ENCODE measurements around the gene ZSWIM3. TPM values are rescaled to one million over a fixed set of nuclear protein-coding genes. Genes with fewer than 3 reads are reported as not detected.

ZSWIM3 gene
- total and polyA plus RNA-seq, 2 of the 13 experiments (the other 11 are each of a cell fraction or from before 2014, with no cell fraction given), result 5.2 to 5.8 TPM

DNA sequence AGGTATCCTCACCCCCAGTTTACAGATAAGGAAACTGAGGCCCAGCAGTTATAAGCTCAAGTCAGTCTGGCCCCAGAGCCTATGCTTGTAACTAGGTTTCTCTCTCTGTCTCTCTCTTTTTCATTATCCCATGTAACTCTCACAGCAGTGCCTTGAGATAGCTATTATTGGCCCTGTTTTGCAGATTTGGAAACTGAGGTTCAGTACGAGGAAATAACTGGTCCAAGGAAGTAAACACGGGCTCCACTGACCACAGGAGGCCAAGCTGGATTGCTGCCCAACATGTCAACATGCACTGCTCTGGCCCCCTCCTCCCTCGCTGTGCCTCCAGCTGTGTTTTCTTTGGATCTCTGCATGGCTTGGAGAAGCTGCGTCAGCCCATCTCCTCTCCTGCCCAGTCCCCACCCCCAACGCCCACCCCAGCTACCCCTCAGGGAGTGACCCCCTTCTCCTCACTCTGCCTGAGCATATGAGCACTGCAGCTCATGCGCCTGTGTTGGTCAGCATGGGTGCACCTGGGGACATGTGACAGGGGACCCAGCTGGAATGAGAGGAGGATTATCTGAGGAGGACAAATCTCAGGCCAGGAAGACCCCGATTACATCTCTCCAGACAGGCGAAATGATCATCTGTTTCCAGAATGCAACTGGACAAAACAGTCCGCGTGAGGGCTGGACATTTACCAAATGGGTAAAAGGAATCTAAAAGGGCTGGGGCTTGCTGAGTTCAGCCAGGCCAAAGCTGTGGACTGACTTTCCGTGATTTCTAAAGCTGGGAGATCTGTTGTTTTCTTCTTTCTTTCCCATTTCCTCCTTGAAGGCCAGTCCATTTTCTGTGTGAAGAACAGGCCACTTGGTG is 62.4 kb downstream of the ZSWIM3 start (continued):
- TF ChIP-seq, protein P1, sequence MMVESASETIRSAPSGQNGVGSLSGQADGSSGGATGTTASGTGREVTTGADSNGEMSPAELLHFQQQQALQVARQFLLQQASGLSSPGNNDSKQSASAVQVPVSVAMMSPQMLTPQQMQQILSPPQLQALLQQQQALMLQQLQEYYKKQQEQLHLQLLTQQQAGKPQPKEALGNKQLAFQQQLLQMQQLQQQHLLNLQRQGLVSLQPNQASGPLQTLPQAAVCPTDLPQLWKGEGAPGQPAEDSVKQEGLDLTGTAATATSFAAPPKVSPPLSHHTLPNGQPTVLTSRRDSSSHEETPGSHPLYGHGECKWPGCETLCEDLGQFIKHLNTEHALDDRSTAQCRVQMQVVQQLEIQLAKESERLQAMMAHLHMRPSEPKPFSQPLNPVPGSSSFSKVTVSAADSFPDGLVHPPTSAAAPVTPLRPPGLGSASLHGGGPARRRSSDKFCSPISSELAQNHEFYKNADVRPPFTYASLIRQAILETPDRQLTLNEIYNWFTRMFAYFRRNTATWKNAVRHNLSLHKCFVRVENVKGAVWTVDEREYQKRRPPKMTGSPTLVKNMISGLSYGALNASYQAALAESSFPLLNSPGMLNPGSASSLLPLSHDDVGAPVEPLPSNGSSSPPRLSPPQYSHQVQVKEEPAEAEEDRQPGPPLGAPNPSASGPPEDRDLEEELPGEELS (CRISPR knock-in tag; IDR thresholded peaks at IDR 0.05), result peak; percentile 59
- no peak for TF ChIP-seq MAFK (conservative IDR thresholded peaks at IDR 0.05 in 1 of 2, IDR thresholded peaks at IDR 0.05 in 1 of 2; ENCODE audit: low read length in 2 of 2)
- no peak for TF ChIP-seq ZNF510 (CRISPR knock-in tag; IDR thresholded peaks at IDR 0.05; ENCODE audit: low read depth)
- TF ChIP-seq HNF4G (IDR thresholded peaks at IDR 0.05; ENCODE audit: borderline replicate concordance, low read depth, low read length), result no peak
- TF ChIP-seq HNF4G (CRISPR knock-in tag; IDR thresholded peaks at IDR 0.05; ENCODE audit: borderline replicate concordance, low read depth), result no peak
- TF ChIP-seq NFKB2 (CRISPR knock-in tag; IDR thresholded peaks at IDR 0.05; ENCODE audit: borderline replicate concordance), result peak; percentile 58; the same call in 1 of the 2 replicates
- TF ChIP-seq GFI1 (CRISPR knock-in tag; IDR thresholded peaks at IDR 0.05; ENCODE audit: borderline replicate concordance), result 0 out of 2 replicates have a peak, but pooled peaks have one; percentile 8
- TF ChIP-seq ZSCAN12 (CRISPR knock-in tag; IDR thresholded peaks at IDR 0.05), result no peak
- TF ChIP-seq ZNF121 (CRISPR knock-in tag; IDR thresholded peaks at IDR 0.05), result 0 out of 2 replicates have a peak, but pooled peaks have one; percentile 39
- no peak for TF ChIP-seq ZNF776 (CRISPR knock-in tag; IDR thresholded peaks at IDR 0.05)
- no peak for TF ChIP-seq ZNF747 (CRISPR knock-in tag; IDR thresholded peaks at IDR 0.05; ENCODE audit: borderline replicate concordance)
- TF ChIP-seq, protein P2, sequence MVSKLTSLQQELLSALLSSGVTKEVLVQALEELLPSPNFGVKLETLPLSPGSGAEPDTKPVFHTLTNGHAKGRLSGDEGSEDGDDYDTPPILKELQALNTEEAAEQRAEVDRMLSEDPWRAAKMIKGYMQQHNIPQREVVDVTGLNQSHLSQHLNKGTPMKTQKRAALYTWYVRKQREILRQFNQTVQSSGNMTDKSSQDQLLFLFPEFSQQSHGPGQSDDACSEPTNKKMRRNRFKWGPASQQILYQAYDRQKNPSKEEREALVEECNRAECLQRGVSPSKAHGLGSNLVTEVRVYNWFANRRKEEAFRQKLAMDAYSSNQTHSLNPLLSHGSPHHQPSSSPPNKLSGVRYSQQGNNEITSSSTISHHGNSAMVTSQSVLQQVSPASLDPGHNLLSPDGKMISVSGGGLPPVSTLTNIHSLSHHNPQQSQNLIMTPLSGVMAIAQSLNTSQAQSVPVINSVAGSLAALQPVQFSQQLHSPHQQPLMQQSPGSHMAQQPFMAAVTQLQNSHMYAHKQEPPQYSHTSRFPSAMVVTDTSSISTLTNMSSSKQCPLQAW (CRISPR knock-in tag; IDR thresholded peaks at IDR 0.05), result peak; percentile 36; the same call in 1 of the 2 replicates
- TF ChIP-seq EED (CRISPR knock-in tag; IDR thresholded peaks at IDR 0.05), result 0 out of 2 replicates have a peak, but pooled peaks have one; percentile 16
- TF ChIP-seq RCOR2 (CRISPR knock-in tag; IDR thresholded peaks at IDR 0.05), result peak; percentile 47; the same call in 1 of the 2 replicates
- TF ChIP-seq, protein P3, sequence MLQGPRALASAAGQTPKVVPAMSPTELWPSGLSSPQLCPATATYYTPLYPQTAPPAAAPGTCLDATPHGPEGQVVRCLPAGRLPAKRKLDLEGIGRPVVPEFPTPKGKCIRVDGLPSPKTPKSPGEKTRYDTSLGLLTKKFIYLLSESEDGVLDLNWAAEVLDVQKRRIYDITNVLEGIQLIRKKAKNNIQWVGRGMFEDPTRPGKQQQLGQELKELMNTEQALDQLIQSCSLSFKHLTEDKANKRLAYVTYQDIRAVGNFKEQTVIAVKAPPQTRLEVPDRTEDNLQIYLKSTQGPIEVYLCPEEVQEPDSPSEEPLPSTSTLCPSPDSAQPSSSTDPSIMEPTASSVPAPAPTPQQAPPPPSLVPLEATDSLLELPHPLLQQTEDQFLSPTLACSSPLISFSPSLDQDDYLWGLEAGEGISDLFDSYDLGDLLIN (CRISPR knock-in tag; IDR thresholded peaks at IDR 0.05; ENCODE audit: borderline replicate concordance), result no peak
- TF ChIP-seq, protein P4, sequence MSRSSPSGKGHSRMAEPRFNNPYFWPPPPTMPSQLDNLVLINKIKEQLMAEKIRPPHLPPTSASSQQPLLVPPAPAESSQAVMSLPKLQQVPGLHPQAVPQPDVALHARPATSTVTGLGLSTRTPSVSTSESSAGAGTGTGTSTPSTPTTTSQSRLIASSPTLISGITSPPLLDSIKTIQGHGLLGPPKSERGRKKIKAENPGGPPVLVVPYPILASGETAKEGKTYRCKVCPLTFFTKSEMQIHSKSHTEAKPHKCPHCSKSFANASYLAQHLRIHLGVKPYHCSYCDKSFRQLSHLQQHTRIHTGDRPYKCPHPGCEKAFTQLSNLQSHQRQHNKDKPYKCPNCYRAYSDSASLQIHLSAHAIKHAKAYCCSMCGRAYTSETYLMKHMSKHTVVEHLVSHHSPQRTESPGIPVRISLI (CRISPR knock-in tag; IDR thresholded peaks at IDR 0.05; ENCODE audit: borderline replicate concordance), result no peak
- TF ChIP-seq HNF4A (CRISPR knock-in tag; IDR thresholded peaks at IDR 0.05), result 0 out of 2 replicates have a peak, but pooled peaks have one; percentile 19
- TF ChIP-seq, protein P5, sequence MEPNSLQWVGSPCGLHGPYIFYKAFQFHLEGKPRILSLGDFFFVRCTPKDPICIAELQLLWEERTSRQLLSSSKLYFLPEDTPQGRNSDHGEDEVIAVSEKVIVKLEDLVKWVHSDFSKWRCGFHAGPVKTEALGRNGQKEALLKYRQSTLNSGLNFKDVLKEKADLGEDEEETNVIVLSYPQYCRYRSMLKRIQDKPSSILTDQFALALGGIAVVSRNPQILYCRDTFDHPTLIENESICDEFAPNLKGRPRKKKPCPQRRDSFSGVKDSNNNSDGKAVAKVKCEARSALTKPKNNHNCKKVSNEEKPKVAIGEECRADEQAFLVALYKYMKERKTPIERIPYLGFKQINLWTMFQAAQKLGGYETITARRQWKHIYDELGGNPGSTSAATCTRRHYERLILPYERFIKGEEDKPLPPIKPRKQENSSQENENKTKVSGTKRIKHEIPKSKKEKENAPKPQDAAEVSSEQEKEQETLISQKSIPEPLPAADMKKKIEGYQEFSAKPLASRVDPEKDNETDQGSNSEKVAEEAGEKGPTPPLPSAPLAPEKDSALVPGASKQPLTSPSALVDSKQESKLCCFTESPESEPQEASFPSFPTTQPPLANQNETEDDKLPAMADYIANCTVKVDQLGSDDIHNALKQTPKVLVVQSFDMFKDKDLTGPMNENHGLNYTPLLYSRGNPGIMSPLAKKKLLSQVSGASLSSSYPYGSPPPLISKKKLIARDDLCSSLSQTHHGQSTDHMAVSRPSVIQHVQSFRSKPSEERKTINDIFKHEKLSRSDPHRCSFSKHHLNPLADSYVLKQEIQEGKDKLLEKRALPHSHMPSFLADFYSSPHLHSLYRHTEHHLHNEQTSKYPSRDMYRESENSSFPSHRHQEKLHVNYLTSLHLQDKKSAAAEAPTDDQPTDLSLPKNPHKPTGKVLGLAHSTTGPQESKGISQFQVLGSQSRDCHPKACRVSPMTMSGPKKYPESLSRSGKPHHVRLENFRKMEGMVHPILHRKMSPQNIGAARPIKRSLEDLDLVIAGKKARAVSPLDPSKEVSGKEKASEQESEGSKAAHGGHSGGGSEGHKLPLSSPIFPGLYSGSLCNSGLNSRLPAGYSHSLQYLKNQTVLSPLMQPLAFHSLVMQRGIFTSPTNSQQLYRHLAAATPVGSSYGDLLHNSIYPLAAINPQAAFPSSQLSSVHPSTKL (CRISPR knock-in tag; IDR thresholded peaks at IDR 0.05), result peak; percentile 59; the same call in 1 of the 2 replicates

Measured in HepG2 (cell line).